ENCODE data around the gene NT5E.

NT5E gene

DNA sequence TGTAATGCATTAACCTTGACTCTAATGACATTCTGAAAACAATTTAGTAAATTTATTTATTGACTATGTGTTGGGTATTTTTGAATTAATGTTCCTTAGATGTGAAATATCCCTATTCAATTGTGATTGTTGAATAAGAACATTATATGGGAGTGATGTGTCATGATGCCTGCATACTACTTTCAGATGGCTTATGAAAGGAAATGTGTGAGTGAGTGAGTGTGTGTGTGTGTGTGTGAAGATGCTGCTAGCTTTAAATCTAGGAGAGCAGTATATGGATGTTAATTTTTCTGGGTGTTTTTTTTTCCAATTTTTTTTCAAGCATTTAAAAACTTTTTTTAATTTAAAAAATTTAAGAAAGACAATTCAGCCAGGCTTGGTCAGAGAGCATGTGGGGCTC is 32.5 kb upstream of the NT5E start:
- Histone ChIP-seq H3K27ac (no peak overlapping the region), H3K9ac (ENCODE audit: insufficient read length) (no peak overlapping the region), H3K9me3 (ENCODE audit: low read depth, low read length) (no peaks in the 10 kb centered on the region), H3K4me3 (no peak overlapping the region), H3K36me3 (ENCODE audit: insufficient read depth, low read length) (no peaks in the 10 kb centered on the region)
- TF ChIP-seq POLR2AphosphoS5 (IDR thresholded peaks at IDR 0.05; ENCODE audit: borderline replicate concordance, low read depth, low read length) (no peak), EZH2 (IDR thresholded peaks at IDR 0.05) (no peak), FOXP2 (optimal IDR thresholded peaks at IDR 0.05; ENCODE audit: control extremely low read depth, extremely low read length, insufficient read depth) (no peak)
- no peak for DNase-seq (ENCODE audit: low read depth, low spot score)

DNA sequence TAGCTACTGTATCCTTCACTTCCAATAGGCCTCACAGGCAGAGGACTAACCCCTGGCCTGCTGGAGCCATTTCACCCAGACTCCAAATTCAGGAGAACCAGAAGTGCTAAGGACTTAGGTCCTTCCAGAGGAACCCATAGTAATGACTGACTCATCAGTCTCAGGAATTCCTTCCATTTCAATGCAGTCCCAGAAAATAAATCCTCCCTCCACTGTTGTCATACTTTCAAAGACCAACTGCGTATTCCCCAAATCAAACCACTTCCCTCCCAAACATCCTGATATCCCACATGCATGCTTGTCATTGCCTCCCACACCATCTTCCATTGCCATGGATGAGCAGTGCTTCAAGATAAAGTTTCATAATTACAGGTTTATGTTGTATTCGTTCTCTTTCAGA is 31.8 kb upstream of the NT5E start:
- Histone ChIP-seq H3K4me3 (no peak overlapping the region), H3K36me3 (ENCODE audit: insufficient read depth, low read length) (no peaks in the 10 kb centered on the region), H3K9ac (ENCODE audit: insufficient read length) (no peak overlapping the region), H3K9me3 (ENCODE audit: low read depth, low read length) (no peaks in the 10 kb centered on the region), H3K27ac (no peak overlapping the region)
- no peak for DNase-seq (ENCODE audit: low read depth, low spot score)
- TF ChIP-seq FOXP2 (optimal IDR thresholded peaks at IDR 0.05; ENCODE audit: control extremely low read depth, extremely low read length, insufficient read depth) = no peak
- no peak for TF ChIP-seq EZH2 (IDR thresholded peaks at IDR 0.05)
- no peak for TF ChIP-seq POLR2AphosphoS5 (IDR thresholded peaks at IDR 0.05; ENCODE audit: borderline replicate concordance, low read depth, low read length)

DNA sequence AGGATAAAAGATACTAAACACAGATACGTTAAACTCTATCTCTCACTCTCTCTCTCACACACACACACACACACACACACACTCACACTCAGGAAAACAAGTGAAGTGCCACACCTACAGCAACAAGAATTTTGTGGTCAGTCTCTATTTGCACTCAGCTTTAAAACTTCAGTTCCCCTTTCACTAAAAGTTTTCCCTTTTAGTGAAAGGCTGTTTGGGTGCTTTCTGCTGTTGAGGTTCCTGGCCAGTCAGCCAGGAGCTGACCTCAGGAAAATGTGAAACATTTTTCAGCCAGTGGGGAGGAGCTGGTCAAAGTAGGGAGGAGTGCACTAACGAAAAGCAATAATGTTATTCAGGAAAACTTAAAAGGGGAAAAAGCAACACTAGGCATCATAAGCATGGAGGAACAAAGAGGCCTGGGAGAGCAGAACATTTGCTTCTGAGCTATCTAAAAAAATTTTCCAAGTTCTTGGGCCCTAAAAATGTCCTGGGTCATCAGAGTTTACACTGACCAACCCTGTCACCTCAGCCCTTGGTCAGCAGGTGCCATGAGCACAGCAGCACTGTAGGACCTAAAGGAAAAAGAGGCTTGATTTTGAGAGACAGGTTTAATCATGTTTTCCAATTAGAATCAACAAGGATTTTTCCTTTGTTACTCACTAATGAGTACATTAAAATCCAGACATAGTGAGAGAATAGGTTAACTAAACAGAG is 30.7 kb upstream of the NT5E start:
- Histone ChIP-seq H3K4me3 (no peak overlapping the region), H3K9me3 (ENCODE audit: low read depth, low read length) (no peaks in the 10 kb centered on the region), H3K27ac (no peak overlapping the region), H3K36me3 (ENCODE audit: insufficient read depth, low read length) (no peaks in the 10 kb centered on the region), H3K9ac (ENCODE audit: insufficient read length) (no peak overlapping the region)
- no peak for DNase-seq (ENCODE audit: low read depth, low spot score)
- TF ChIP-seq POLR2AphosphoS5 (IDR thresholded peaks at IDR 0.05; ENCODE audit: borderline replicate concordance, low read depth, low read length) = no peak
- no peak for TF ChIP-seq EZH2 (IDR thresholded peaks at IDR 0.05)
- TF ChIP-seq FOXP2 (optimal IDR thresholded peaks at IDR 0.05; ENCODE audit: control extremely low read depth, extremely low read length, insufficient read depth) = no peak

GRCh38 chr6:85420551-85420950 is 29.3 kb upstream of the NT5E start:
- no peak overlapping the region for H3K9ac ChIP-seq (ENCODE audit: insufficient read length)
- no peak overlapping the region for H3K27ac ChIP-seq
- TF ChIP-seq POLR2AphosphoS5 (IDR thresholded peaks at IDR 0.05; ENCODE audit: borderline replicate concordance, low read depth, low read length) (no peak), EZH2 (IDR thresholded peaks at IDR 0.05) (no peak), FOXP2 (optimal IDR thresholded peaks at IDR 0.05; ENCODE audit: control extremely low read depth, extremely low read length, insufficient read depth) (no peak)
- no peak for DNase-seq (ENCODE audit: low read depth, low spot score)
- no peak overlapping the region for H3K4me3 ChIP-seq
- no peaks in the 10 kb centered on the region for H3K36me3 ChIP-seq (ENCODE audit: insufficient read depth, low read length)
- no peaks in the 10 kb centered on the region for H3K9me3 ChIP-seq (ENCODE audit: low read depth, low read length)

GRCh38 chr6:85421181-85421580 is 28.7 kb upstream of the NT5E start:
- Histone ChIP-seq H3K36me3 (ENCODE audit: insufficient read depth, low read length) (no peaks in the 10 kb centered on the region), H3K4me3 (no peak overlapping the region), H3K9me3 (ENCODE audit: low read depth, low read length) (no peaks in the 10 kb centered on the region), H3K9ac (ENCODE audit: insufficient read length) (no peak overlapping the region), H3K27ac (no peak overlapping the region)
- TF ChIP-seq POLR2AphosphoS5 (IDR thresholded peaks at IDR 0.05; ENCODE audit: borderline replicate concordance, low read depth, low read length) (no peak), FOXP2 (optimal IDR thresholded peaks at IDR 0.05; ENCODE audit: control extremely low read depth, extremely low read length, insufficient read depth) (no peak), EZH2 (IDR thresholded peaks at IDR 0.05) (no peak)
- no peak for DNase-seq (ENCODE audit: low read depth, low spot score)

DNA sequence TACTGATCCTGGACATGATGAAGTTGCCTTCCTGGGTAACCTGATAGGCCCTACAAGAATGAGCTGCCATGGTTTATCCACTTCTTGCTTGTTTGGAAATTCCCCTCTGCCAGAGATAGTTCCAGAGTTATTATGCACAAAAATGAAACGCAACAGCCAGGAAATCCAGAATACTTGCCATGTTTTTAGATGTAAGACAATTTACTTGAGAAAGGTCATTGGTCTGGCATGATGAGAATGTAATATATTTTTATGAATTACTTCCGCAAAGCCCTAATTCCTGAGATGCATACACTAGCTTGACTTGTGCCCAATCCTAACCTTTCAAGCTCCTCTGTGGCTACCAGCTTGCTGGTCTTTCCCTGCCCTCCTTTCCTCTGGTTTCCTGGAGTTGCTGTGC is 27.9 kb upstream of the NT5E start:
- TF ChIP-seq FOXP2 (optimal IDR thresholded peaks at IDR 0.05; ENCODE audit: control extremely low read depth, extremely low read length, insufficient read depth) (no peak), EZH2 (IDR thresholded peaks at IDR 0.05) (no peak), POLR2AphosphoS5 (IDR thresholded peaks at IDR 0.05; ENCODE audit: borderline replicate concordance, low read depth, low read length) (no peak)
- Histone ChIP-seq H3K9ac (ENCODE audit: insufficient read length) (no peak overlapping the region), H3K4me3 (no peak overlapping the region), H3K9me3 (ENCODE audit: low read depth, low read length) (no peaks in the 10 kb centered on the region), H3K27ac (no peak overlapping the region), H3K36me3 (ENCODE audit: insufficient read depth, low read length) (no peaks in the 10 kb centered on the region)
- DNase-seq (ENCODE audit: low read depth, low spot score) = no peak

DNA sequence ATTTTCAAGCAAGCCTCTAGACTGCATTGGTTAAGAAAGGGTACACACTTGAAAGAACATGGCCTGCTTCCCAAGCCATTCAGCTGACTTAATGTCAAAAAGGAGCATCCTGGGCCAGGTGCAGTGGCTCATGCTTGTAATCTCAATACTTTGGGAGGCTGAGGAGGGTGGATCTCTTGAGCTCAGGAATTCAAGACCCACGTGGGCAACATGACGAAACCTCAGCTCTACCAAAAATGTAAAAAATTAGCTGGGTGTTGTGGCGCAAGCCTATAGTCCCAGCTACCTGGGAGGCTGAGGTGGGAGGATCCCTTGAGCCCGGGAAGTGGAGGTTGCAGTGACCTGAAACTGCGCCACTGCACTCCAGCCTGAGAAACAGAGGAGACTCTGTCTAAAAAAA is 26.9 kb upstream of the NT5E start:
- DNase-seq (ENCODE audit: low read depth, low spot score) = no peak
- Histone ChIP-seq H3K36me3 (ENCODE audit: insufficient read depth, low read length) (no peaks in the 10 kb centered on the region), H3K27ac (no peak overlapping the region), H3K4me3 (no peak overlapping the region), H3K9me3 (ENCODE audit: low read depth, low read length) (no peaks in the 10 kb centered on the region), H3K9ac (ENCODE audit: insufficient read length) (no peak overlapping the region)
- no peak for TF ChIP-seq POLR2AphosphoS5 (IDR thresholded peaks at IDR 0.05; ENCODE audit: borderline replicate concordance, low read depth, low read length)
- no peak for TF ChIP-seq FOXP2 (optimal IDR thresholded peaks at IDR 0.05; ENCODE audit: control extremely low read depth, extremely low read length, insufficient read depth)
- no peak for TF ChIP-seq EZH2 (IDR thresholded peaks at IDR 0.05)

GRCh38 chr6:85424981-85425380 is 24.9 kb upstream of the NT5E start:
- H3K36me3 ChIP-seq (ENCODE audit: insufficient read depth, low read length) = no peaks in the 10 kb centered on the region
- no peak overlapping the region for H3K9ac ChIP-seq (ENCODE audit: insufficient read length)
- no peak overlapping the region for H3K27ac ChIP-seq
- no peak overlapping the region for H3K4me3 ChIP-seq
- no peak for DNase-seq (ENCODE audit: low read depth, low spot score)
- no peaks in the 10 kb centered on the region for H3K9me3 ChIP-seq (ENCODE audit: low read depth, low read length)
- TF ChIP-seq POLR2AphosphoS5 (IDR thresholded peaks at IDR 0.05; ENCODE audit: borderline replicate concordance, low read depth, low read length) (no peak), EZH2 (IDR thresholded peaks at IDR 0.05) (no peak), FOXP2 (optimal IDR thresholded peaks at IDR 0.05; ENCODE audit: control extremely low read depth, extremely low read length, insufficient read depth) (no peak)

DNA sequence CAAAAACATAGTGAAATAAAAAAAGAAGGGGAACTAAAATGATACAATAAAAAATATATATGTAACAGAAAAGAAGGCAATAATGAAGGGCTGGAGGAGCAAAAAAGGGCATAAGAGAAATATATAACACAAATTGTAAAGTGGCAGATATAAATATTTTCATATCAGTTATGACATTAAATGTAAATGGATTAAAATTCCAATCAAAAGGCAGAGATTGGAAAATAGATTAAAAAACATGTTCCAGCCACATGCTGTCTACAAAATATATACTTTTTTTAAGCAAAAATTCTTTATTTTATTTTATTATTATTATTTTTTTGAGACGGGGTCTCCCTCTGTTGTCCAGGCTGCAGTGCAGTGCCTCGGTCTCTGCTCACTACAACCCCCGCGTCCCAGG is 23.9 kb upstream of the NT5E start:
- H3K9me3 ChIP-seq (ENCODE audit: low read depth, low read length) = no peaks in the 10 kb centered on the region
- no peak overlapping the region for H3K27ac ChIP-seq
- H3K9ac ChIP-seq (ENCODE audit: insufficient read length) = no peak overlapping the region
- DNase-seq (ENCODE audit: low read depth, low spot score) = no peak
- TF ChIP-seq POLR2AphosphoS5 (IDR thresholded peaks at IDR 0.05; ENCODE audit: borderline replicate concordance, low read depth, low read length) (no peak), FOXP2 (optimal IDR thresholded peaks at IDR 0.05; ENCODE audit: control extremely low read depth, extremely low read length, insufficient read depth) (no peak), EZH2 (IDR thresholded peaks at IDR 0.05) (no peak)
- H3K4me3 ChIP-seq = no peak overlapping the region
- H3K36me3 ChIP-seq (ENCODE audit: insufficient read depth, low read length) = no peaks in the 10 kb centered on the region
